ENCODE results near the gene PTGES2.

DNA sequence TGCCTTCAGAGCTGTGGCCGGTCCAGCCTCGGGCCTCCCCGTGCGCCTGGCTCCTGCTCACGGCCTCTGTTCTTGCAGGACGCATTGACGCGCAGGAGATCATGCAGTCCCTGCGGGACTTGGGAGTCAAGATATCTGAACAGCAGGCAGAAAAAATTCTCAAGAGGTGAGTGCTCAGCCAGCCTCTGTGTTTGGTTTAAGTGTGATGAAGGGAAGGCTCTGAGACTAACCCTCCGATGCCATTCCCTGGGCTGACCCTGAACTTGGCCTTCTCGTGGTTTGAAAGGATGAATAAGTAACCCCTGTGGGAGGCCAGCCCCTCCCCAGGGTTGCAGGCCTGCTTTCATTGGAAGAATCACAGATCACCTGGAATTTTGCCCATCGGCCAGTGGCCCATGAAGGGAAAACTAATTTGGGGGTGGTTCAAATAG, 26.3 kb downstream of the PTGES2 start:
- TF ChIP-seq, protein P1, sequence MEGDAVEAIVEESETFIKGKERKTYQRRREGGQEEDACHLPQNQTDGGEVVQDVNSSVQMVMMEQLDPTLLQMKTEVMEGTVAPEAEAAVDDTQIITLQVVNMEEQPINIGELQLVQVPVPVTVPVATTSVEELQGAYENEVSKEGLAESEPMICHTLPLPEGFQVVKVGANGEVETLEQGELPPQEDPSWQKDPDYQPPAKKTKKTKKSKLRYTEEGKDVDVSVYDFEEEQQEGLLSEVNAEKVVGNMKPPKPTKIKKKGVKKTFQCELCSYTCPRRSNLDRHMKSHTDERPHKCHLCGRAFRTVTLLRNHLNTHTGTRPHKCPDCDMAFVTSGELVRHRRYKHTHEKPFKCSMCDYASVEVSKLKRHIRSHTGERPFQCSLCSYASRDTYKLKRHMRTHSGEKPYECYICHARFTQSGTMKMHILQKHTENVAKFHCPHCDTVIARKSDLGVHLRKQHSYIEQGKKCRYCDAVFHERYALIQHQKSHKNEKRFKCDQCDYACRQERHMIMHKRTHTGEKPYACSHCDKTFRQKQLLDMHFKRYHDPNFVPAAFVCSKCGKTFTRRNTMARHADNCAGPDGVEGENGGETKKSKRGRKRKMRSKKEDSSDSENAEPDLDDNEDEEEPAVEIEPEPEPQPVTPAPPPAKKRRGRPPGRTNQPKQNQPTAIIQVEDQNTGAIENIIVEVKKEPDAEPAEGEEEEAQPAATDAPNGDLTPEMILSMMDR (conservative IDR thresholded peaks at IDR 0.05), result no peak
- TF ChIP-seq ZFX (IDR thresholded peaks at IDR 0.05), result no peak
